Dedifferentiated amniotic fluid mesenchymal stem cell (primary cell): ENCODE data around the gene KMT2B.
"Not testable (repeated sequence)": the region's sequence is repeated elsewhere in the genome, so short reads cannot be mapped to it uniquely, and the experiment has no call there.

Experiments
- DNase-seq: peaks from one replicate; pipeline ENCODE4 v3.0.0-alpha.2; 2016; ENCODE audit errors: extremely low spot score

KMT2B gene

GRCh38 chr19:35755550-35756376 lies 38.0 kb downstream of the KMT2B start:
- DNase-seq = no peak

- no peak for DNase-seq
These were observed 38.8 kb downstream of the KMT2B start, which contains the start of gene HSPB6 for GRCh38 chr19:35756377-35757230. TSS of gene HSPB6 (minus strand) at chr19:35757029. CDS start at chr19:35757008, 21 bp downstream.

GRCh38 chr19:35757231-35757748 lies 39.5 kb downstream of the KMT2B start:
- peak; percentile 85 for DNase-seq

- DNase-seq = peak; percentile 100
These were observed 40.2 kb downstream of the KMT2B start, which contains the start of gene PROSER3 for GRCh38 chr19:35757749-35758608. TSS of gene PROSER3 (plus strand) at chr19:35758176. CDS start at chr19:35758216, 40 bp downstream.

- no peak for DNase-seq
These were observed 41.9 kb downstream of the KMT2B start for GRCh38 chr19:35759697-35760096.

GRCh38 chr19:35760711-35761349 lies 43.0 kb downstream of the KMT2B start:
- DNase-seq = no peak

GRCh38 chr19:35764432-35765315 lies 46.9 kb downstream of the KMT2B start:
- DNase-seq = no peak

- no peak for DNase-seq
These were observed 48.8 kb downstream of the KMT2B start for GRCh38 chr19:35766571-35767104.

- no peak for DNase-seq
These were observed 49.7 kb downstream of the KMT2B start for GRCh38 chr19:35767288-35768081.

GRCh38 chr19:35768082-35768421 lies 50.2 kb downstream of the KMT2B start:
- DNase-seq = no peak

GRCh38 chr19:35772362-35772761 lies 54.6 kb downstream of the KMT2B start:
- DNase-seq = not testable (repeated sequence)

- no peak for DNase-seq
These were observed 55.4 kb downstream of the KMT2B start for GRCh38 chr19:35773020-35773806.

- DNase-seq = no peak
These were observed 56.7 kb downstream of the KMT2B start for GRCh38 chr19:35774274-35775045.

GRCh38 chr19:35775046-35775297 lies 57.2 kb downstream of the KMT2B start:
- no peak for DNase-seq

- DNase-seq = peak; percentile 97
These were observed 57.7 kb downstream of the KMT2B start, which contains the start of gene ARHGAP33 for GRCh38 chr19:35775298-35776101. TSS of gene ARHGAP33 (plus strand) at chr19:35775564. CDS start at chr19:35775659, 95 bp downstream.

GRCh38 chr19:35776102-35776788 lies 58.4 kb downstream of the KMT2B start:
- DNase-seq = no peak
